Uterus (tissue), 2 donors: ENCODE results near the gene SLC5A4.
"Not testable (repeated sequence)": the region's sequence is repeated elsewhere in the genome, so short reads cannot be mapped to it uniquely, and the experiment has no call there.

Experiments used
- POLR2A ChIP-seq, 2 donors: fragments of 450-650 bp; IDR thresholded peaks; one replicate each; pipeline ENCODE4 v1.6.1; 2016; ENCODE audit warnings: antibody characterized with exemption in 2 of 2, mild to moderate bottlenecking in 1 of 2, moderate library complexity in 1 of 2
- TF ChIP-seq, protein P1 (sequence below), 4 experiments: fragments of 200-600 bp in 2 of 4; fragments of 450-650 bp in 2 of 4; sonication (generic) in 2 of 4; IDR thresholded peaks; one replicate each; pipeline ENCODE4 v1.5.1; 2016 to 2019; ENCODE audit warnings: antibody characterized with exemption in 4 of 4, mild to moderate bottlenecking in 2 of 4, moderate library complexity in 1 of 4

GRCh38 chr22:32263678-32264077 is 8.5 kb upstream of the SLC5A4 start:
- TF ChIP-seq, protein P1, sequence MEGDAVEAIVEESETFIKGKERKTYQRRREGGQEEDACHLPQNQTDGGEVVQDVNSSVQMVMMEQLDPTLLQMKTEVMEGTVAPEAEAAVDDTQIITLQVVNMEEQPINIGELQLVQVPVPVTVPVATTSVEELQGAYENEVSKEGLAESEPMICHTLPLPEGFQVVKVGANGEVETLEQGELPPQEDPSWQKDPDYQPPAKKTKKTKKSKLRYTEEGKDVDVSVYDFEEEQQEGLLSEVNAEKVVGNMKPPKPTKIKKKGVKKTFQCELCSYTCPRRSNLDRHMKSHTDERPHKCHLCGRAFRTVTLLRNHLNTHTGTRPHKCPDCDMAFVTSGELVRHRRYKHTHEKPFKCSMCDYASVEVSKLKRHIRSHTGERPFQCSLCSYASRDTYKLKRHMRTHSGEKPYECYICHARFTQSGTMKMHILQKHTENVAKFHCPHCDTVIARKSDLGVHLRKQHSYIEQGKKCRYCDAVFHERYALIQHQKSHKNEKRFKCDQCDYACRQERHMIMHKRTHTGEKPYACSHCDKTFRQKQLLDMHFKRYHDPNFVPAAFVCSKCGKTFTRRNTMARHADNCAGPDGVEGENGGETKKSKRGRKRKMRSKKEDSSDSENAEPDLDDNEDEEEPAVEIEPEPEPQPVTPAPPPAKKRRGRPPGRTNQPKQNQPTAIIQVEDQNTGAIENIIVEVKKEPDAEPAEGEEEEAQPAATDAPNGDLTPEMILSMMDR (IDR thresholded peaks at IDR 0.05), result not testable (repeated sequence)
- TF ChIP-seq POLR2A (IDR thresholded peaks at IDR 0.05), result not testable (repeated sequence)
